Measurements from ENCODE around the gene NSF.

The NSF gene

DNA sequence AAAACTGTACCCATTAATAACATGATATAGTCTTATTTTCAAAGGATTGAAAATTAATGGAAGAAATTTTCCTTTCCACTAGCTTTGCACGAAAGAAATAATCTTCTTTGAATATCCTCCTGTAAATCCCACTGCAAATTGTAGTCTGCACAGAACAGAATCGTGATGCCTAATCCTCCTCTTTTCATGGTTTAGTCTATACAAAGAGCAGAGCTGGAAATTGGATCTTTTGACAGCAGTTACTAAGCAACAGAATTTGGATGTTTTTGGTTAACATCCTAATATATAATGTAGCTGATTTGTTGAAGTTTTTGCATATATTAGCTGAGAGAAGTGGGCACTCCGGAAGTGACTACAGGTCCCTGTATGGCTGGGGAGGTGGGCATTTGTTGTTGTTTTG lies 129.4 kb downstream of the NSF start:
- DNase-seq (ENCODE audit: low spot score): no peak

- no peak for DNase-seq (ENCODE audit: low spot score)
These were observed 129.9 kb downstream of the NSF start for GRCh38 chr17:46720408-46720807.

GRCh38 chr17:46722662-46723285 lies 132.3 kb downstream of the NSF start:
- no peak for DNase-seq (ENCODE audit: low spot score)

- no peak for DNase-seq (ENCODE audit: low spot score)
These were observed 135.7 kb downstream of the NSF start for GRCh38 chr17:46726206-46726605.

DNA sequence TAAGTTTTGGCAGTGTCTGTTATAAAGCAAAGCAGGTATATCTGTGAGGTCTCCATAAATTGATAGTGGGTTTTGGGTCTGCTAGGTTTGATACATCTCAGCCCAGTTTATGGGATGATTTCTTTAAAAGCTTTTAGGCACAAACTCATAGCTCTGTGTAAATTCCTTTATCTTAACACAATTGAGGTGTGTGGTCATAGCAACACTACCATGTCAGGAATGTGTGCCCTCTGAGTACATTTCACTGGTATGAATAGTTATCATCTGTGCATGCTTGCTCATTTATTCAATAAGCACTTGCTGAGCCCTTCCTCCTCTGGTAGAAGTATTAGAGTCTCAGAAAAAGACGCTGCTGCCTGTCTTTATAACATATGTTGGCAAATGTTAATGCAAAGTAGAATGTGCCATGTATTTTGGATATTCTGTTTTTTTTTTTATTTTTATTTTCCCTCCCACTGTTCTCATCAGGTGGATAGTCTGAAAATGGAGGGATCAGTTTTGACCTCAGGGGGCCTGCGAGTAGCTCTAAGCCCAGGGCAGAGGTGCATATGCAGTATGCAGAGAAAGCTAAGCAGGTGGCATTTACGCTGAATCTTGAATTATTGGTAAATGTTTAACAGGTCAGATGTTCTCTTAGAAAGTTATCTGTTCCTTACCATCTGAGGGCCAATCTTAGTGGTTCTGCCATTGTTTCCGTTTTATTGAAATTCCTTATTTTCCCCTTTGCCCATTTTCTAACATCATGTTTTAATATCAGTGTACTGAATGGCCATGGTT lies 137.3 kb downstream of the NSF start:
- no peak for DNase-seq (ENCODE audit: low spot score)

DNA sequence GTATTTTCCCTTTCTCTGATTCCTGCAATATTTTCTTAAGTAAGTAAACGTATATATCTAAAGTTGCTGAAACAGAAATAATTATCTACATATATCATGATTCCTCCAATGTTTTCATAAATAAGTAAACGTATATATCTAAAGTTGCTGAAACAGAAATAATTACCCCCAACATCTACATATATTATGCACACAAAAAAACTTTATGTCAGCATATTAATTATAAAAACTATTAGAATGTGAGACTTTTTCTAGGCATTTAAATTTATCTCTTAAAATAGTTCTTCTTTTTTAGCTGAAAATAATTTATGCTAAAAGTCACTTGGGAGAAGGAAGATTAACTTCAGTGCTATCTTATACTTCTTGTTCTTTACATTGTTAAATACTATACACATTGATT lies 139.6 kb downstream of the NSF start:
- no peak for DNase-seq (ENCODE audit: low spot score)

- no peak for DNase-seq (ENCODE audit: low spot score)
These were observed 140.2 kb downstream of the NSF start for GRCh38 chr17:46730679-46731078.

GRCh38 chr17:46732160-46732559 lies 141.7 kb downstream of the NSF start:
- no peak for DNase-seq (ENCODE audit: low spot score)

GRCh38 chr17:46732754-46733398 lies 142.4 kb downstream of the NSF start:
- DNase-seq (ENCODE audit: low spot score): peak; percentile 11

DNA sequence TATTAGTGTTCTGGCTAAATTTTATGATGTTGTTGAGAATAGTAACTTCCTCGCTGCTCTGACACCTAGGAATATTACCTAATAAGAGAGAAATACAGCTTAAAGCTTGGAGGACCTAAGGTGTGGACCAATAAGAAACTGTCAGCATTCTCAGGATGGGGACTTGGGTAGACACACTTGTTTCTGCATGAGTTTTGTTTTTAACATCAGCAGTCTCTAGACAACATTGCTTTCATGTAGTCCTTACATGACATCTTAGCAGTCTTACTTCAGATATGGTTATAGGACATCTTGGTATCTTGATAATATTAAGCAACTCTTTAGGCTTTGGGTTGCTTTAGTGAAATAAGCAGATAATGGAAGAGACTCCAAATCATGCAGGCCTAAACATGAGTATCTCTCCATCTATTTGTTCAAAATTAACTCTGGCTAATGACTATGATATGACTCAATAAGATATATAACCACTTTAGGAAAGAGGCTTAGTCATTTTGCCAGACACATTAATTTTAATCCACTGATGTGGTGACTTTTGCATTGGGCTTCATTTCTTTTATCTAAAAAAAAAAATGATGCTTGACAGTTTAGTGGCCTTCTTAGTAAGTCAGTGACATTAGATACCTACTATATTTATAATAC lies 143.5 kb downstream of the NSF start:
- DNase-seq (ENCODE audit: low spot score): no peak

DNA sequence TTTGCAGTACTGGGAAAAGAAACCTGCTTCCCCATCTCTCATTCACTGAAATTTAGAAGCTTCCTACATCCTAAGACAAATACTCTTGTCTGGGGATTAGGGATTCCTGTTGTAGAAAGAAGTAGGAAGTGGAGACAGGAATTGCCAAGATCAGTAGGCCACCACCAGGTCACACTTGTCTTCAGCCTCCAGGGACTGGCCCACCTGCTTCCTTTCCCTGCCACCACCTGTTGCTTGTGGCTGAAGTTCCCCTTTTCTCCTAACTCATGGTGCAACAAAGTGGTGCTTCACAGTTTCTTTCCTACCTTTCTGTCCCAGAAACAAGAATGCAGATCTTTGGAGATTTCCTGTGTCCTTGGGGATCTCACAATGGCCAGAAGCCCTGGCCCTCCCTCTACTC lies 145.6 kb downstream of the NSF start:
- DNase-seq (ENCODE audit: low spot score): no peak

DNA sequence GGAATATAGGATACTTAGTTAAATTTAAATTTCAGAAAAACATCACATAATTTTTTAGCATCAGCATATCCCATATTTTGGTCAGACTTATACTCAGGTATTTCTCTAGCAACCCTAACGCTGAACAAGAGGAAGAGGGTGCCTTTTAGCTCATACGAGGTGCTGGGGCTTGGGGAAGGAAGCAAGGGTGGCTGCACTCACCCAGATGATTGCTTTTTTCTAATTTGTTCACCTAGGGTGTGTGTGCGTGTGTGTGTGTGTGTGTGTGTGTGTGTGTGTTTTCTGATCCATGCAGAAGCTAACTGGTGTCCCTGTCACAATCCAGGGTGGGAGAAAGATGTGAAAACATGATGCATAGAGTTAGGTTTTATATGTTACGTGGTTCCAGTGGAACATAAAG lies 146.9 kb downstream of the NSF start:
- no peak for DNase-seq (ENCODE audit: low spot score)

DNA sequence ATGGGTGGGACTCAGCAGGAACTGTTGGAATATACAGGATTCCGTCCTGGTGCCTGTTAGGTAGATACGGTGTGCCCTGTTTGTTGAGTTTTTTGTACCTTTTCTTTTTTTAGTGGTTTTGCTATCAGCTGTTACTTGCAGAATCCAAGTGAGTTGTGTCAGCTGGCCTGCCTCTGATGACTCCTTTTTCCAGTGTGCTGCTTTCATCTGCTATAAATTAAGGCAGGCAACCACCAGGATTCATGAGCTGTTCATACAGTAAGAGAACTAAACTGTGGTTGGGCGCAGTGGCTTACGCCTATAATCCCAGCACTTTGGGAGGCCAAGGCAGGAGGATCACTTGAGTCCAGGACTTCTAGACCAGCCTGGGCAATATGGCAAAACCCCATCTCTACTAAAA lies 148.1 kb downstream of the NSF start:
- no peak for DNase-seq (ENCODE audit: low spot score)

DNA sequence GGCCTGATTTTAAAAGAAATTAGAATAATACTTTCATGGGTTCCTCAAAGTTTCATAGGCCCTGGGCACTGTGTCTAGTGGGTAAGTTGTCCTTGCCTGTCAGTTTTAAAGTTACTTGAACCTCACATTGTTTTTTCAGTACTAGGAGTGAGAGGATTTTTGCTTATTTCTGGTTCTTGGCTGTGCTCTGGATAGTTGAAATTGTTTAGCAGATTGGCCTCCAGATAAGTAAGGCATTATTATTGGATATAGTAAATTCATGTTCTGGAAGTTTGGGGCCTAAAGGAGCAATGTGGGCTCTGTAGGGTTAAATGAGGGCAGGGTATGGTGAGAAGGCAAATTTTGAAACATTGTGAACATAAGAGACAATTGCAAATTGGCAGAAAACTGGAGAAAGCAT lies 149.5 kb downstream of the NSF start:
- no peak for DNase-seq (ENCODE audit: low spot score)

DNA sequence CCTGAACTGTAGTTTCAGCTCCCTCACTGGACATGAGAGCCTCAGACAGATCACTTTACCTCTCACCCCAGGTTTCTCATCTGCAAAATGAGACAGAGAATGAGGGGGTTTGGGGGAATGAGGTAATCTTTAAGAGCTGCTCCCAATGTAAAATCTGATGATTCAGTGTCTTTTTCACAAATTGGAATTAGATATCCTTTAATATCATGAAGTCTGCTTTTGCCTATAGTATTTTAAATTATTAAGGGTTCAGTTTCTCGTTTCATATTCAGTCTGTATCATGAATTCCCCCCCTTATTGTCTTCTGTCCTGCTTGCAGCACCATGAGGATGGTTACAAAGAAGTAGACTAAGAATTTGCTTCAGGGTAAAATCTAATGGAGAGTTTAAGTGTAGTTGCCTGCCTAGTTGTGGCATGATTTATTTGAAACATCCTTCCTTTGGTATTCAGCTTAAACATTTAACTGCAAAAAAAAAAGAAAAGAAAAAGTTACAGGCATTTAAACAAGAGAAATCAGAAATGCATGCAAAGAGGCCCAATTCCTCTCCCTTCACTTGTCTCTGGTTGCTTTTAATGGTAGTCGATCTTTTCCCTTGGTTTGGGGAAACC lies 150.8 kb downstream of the NSF start:
- no peak for DNase-seq (ENCODE audit: low spot score)

DNA sequence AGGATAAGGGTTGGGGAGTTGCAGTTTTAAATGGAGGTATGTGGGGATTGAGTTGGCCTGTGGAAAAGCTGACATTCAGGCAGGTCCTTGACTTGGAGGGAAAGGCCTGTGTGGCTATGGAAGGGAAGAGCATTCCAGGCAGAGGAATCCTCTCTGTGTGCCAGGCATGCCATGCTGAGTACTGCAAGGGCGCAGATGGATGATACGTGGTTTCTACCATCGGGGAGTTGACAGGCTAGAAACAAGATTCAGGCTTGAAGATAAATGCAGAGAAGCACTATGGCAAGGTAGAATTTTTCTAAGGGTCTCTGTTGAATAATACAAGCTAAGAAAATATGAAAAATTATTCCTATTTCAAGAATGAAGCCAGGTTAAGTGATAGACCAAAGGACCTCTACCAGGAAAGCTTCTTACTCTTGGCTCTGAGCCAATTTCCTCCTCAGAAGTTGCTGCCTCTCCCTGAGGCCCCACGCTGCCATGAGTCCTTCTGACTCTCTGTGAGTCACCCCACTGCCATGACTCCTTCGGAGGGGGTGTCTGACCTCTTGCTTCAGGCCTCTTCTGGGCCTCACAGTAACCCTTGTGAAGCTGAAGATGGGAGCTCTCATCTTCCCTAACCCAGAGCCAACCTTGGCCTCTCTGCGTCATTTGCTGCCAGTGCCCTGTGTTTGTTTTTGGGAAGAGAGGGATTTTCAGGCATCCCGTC lies 152.2 kb downstream of the NSF start:
- peak; percentile 68 for DNase-seq (ENCODE audit: low spot score)

GRCh38 chr17:46744441-46744840 lies 154.0 kb downstream of the NSF start:
- no peak for DNase-seq (ENCODE audit: low spot score)

- no peak for DNase-seq (ENCODE audit: low spot score)
These were observed 154.9 kb downstream of the NSF start for GRCh38 chr17:46745376-46745775.

GRCh38 chr17:46751425-46751824 lies 161.0 kb downstream of the NSF start:
- no peak for DNase-seq (ENCODE audit: low spot score)

- DNase-seq (ENCODE audit: low spot score): no peak
These were observed 163.3 kb downstream of the NSF start for GRCh38 chr17:46753776-46754175.

- DNase-seq (ENCODE audit: low spot score): no peak
These were observed 165.7 kb downstream of the NSF start for GRCh38 chr17:46756081-46756735.

Measured in cerebellar cortex (tissue), 1 donor.